ENCODE results near the gene WWOX.

The WWOX gene

GRCh38 chr16:79097771-79098170 is 998.3 kb downstream of the WWOX start:
- H3K4me3 ChIP-seq (ENCODE audit: low read depth, low read length) = no peak overlapping the region

GRCh38 chr16:79098907-79099306 is 999.5 kb downstream of the WWOX start:
- no peak overlapping the region for H3K4me3 ChIP-seq (ENCODE audit: low read depth, low read length)

GRCh38 chr16:79099716-79100115 is 1000.3 kb downstream of the WWOX start:
- H3K4me3 ChIP-seq (ENCODE audit: low read depth, low read length) = no peak overlapping the region

- no peak overlapping the region for H3K4me3 ChIP-seq (ENCODE audit: low read depth, low read length)
Measured at GRCh38 chr16:79100447-79100846, 1001.0 kb downstream of the WWOX start.

GRCh38 chr16:79101491-79101890 is 1002.0 kb downstream of the WWOX start:
- no peak overlapping the region for H3K4me3 ChIP-seq (ENCODE audit: low read depth, low read length)

- H3K4me3 ChIP-seq (ENCODE audit: low read depth, low read length) = no peak overlapping the region
Measured at GRCh38 chr16:79104567-79104966, 1005.1 kb downstream of the WWOX start.

- no peak overlapping the region for H3K4me3 ChIP-seq (ENCODE audit: low read depth, low read length)
Measured at GRCh38 chr16:79107301-79107700, 1007.8 kb downstream of the WWOX start.

GRCh38 chr16:79109771-79110170 is 1010.3 kb downstream of the WWOX start:
- H3K4me3 ChIP-seq (ENCODE audit: low read depth, low read length) = no peak overlapping the region

GRCh38 chr16:79110242-79110641 is 1010.8 kb downstream of the WWOX start:
- H3K4me3 ChIP-seq (ENCODE audit: low read depth, low read length) = no peak overlapping the region

- H3K4me3 ChIP-seq (ENCODE audit: low read depth, low read length) = no peak overlapping the region
Measured at GRCh38 chr16:79110953-79111352, 1011.5 kb downstream of the WWOX start.

GRCh38 chr16:79112462-79112861 is 1013.0 kb downstream of the WWOX start:
- H3K4me3 ChIP-seq (ENCODE audit: low read depth, low read length) = no peak overlapping the region

- H3K4me3 ChIP-seq (ENCODE audit: low read depth, low read length) = no peak overlapping the region
Measured at GRCh38 chr16:79113826-79114225, 1014.4 kb downstream of the WWOX start.

GRCh38 chr16:79114759-79115158 is 1015.3 kb downstream of the WWOX start:
- no peak overlapping the region for H3K4me3 ChIP-seq (ENCODE audit: low read depth, low read length)

GRCh38 chr16:79121906-79122305 is 1022.5 kb downstream of the WWOX start:
- no peak overlapping the region for H3K4me3 ChIP-seq (ENCODE audit: low read depth, low read length)

GRCh38 chr16:79122343-79122742 is 1022.9 kb downstream of the WWOX start:
- no peak overlapping the region for H3K4me3 ChIP-seq (ENCODE audit: low read depth, low read length)

- H3K4me3 ChIP-seq (ENCODE audit: low read depth, low read length) = no peak overlapping the region
Measured at GRCh38 chr16:79124016-79124756, 1024.7 kb downstream of the WWOX start.

GRCh38 chr16:79127766-79128165 is 1028.3 kb downstream of the WWOX start:
- H3K4me3 ChIP-seq (ENCODE audit: low read depth, low read length) = no peak overlapping the region

GRCh38 chr16:79128706-79129105 is 1029.3 kb downstream of the WWOX start:
- H3K4me3 ChIP-seq (ENCODE audit: low read depth, low read length) = no peak overlapping the region

GRCh38 chr16:79130616-79131015 is 1031.2 kb downstream of the WWOX start:
- H3K4me3 ChIP-seq (ENCODE audit: low read depth, low read length) = no peak overlapping the region

GRCh38 chr16:79131321-79132075 is 1032.0 kb downstream of the WWOX start:
- H3K4me3 ChIP-seq (ENCODE audit: low read depth, low read length) = no peak overlapping the region

GRCh38 chr16:79132701-79133100 is 1033.2 kb downstream of the WWOX start:
- H3K4me3 ChIP-seq (ENCODE audit: low read depth, low read length) = no peak overlapping the region

- H3K4me3 ChIP-seq (ENCODE audit: low read depth, low read length) = no peak overlapping the region
Measured at GRCh38 chr16:79134300-79134699, 1034.8 kb downstream of the WWOX start.
